Activated CD8-positive, alpha-beta memory T cell treated with anti-CD3 and anti-CD28 coated beads, Interleukin-2, amount 50 U/mL, for 48 hours (primary cell): Measurements from ENCODE around the gene CBX7.

ENCODE experiments used
- DNase-seq: peaks from one replicate; pipeline ENCODE4 v3.0.0-alpha.2; 2020

The CBX7 gene

GRCh38 chr22:39152511-39153219 lies at the start of gene CBX7:
CBX7 (minus strand) TSS chr22:39152680; CDS start chr22:39152444, 236 bp downstream.
- DNase-seq = peak; percentile 95

GRCh38 chr22:39197578-39197977 lies 45.1 kb upstream of the CBX7 start:
- DNase-seq = no peak

- DNase-seq = no peak
Observed at GRCh38 chr22:39194098-39194497, 41.6 kb upstream of the CBX7 start.

- no peak for DNase-seq
Observed at GRCh38 chr22:39188809-39189208, 36.3 kb upstream of the CBX7 start.

GRCh38 chr22:39185601-39186012 lies 33.1 kb upstream of the CBX7 start:
- DNase-seq = peak; percentile 28

- DNase-seq = no peak
Observed at GRCh38 chr22:39184586-39185577, 32.4 kb upstream of the CBX7 start.

- no peak for DNase-seq
Observed at GRCh38 chr22:39183991-39184585, 31.6 kb upstream of the CBX7 start.

GRCh38 chr22:39182478-39183030 lies 30.1 kb upstream of the CBX7 start:
- no peak for DNase-seq

- DNase-seq = no peak
Observed at GRCh38 chr22:39181778-39182177, 29.3 kb upstream of the CBX7 start.

GRCh38 chr22:39181356-39181755 lies 28.9 kb upstream of the CBX7 start:
- DNase-seq = no peak

- no peak for DNase-seq
Observed at GRCh38 chr22:39179841-39180335, 27.4 kb upstream of the CBX7 start.

- no peak for DNase-seq
Observed at GRCh38 chr22:39179401-39179827, 26.9 kb upstream of the CBX7 start.

GRCh38 chr22:39178206-39179111 lies 26.0 kb upstream of the CBX7 start:
- no peak for DNase-seq

GRCh38 chr22:39177791-39178190 lies 25.3 kb upstream of the CBX7 start:
- DNase-seq = no peak

GRCh38 chr22:39177456-39177775 lies 24.9 kb upstream of the CBX7 start:
- DNase-seq = no peak

GRCh38 chr22:39176714-39177455 lies 24.4 kb upstream of the CBX7 start:
- no peak for DNase-seq

GRCh38 chr22:39176143-39176713 lies 23.7 kb upstream of the CBX7 start:
- no peak for DNase-seq

- DNase-seq = no peak
Observed at GRCh38 chr22:39175353-39176142, 23.1 kb upstream of the CBX7 start.

GRCh38 chr22:39174498-39175352 lies 22.2 kb upstream of the CBX7 start:
- DNase-seq = peak; percentile 77
